Tibial nerve (tissue), 4 donors: ENCODE results near the gene SLC4A8. TPM values are rescaled to one million over a fixed set of nuclear protein-coding genes. Genes with fewer than 3 reads are reported as not detected.

Experiments
- DNase-seq, 2 donors: peaks; one replicate each; pipeline ENCODE4 v3.0.0-alpha.2; 2019; ENCODE audit warnings: low spot score in 2 of 2
- H3K27ac ChIP-seq, 4 donors: fragments of 200-600 bp; sonication (generic) in 3 of 4; one replicate each; pipeline ENCODE4 v1.5.1; 2017 to 2019; ENCODE audit warnings: mild to moderate bottlenecking in 1 of 4
- H3K27me3 ChIP-seq, 2 donors: fragments of 200-600 bp; sonication (generic) in 1 of 2; one replicate each; pipeline versions ENCODE4 v1.5.1 to v1.6.0; 2017 to 2019
- H3K36me3 ChIP-seq, 3 donors: fragments of 200-600 bp; sonication (generic); one replicate each; pipeline ENCODE4 v1.5.1; 2018 to 2019
- H3K4me1 ChIP-seq, 4 donors: fragments of 200-600 bp; sonication (generic) in 3 of 4; one replicate each; pipeline ENCODE4 v1.5.1; 2017 to 2019
- H3K4me3 ChIP-seq, 4 donors: fragments of 200-600 bp; sonication (generic) in 3 of 4; one replicate each; pipeline ENCODE4 v1.5.1; 2017 to 2019; ENCODE audit warnings: mild to moderate bottlenecking in 1 of 4, moderate library complexity in 1 of 4
- H3K9me3 ChIP-seq, 4 donors: fragments of 200-600 bp; sonication (generic) in 3 of 4; one replicate each; pipeline ENCODE4 v1.5.1; 2017 to 2019
- CTCF ChIP-seq, 5 experiments: fragments of 200-600 bp in 3 of 5; fragments of 450-650 bp in 2 of 5; sonication (generic) in 3 of 5; IDR thresholded peaks; one replicate each; pipeline ENCODE4 v1.5.1; 2016 to 2019; ENCODE audit warnings: antibody characterized with exemption in 5 of 5, mild to moderate bottlenecking in 3 of 5, moderate library complexity in 2 of 5
- EP300 ChIP-seq, 2 donors: sonication (generic); formaldehyde crosslinking; IDR thresholded peaks; one replicate each; pipeline ENCODE4 v1.6.1; 2017; ENCODE audit warnings: antibody characterized with exemption in 2 of 2, mild to moderate bottlenecking in 1 of 2
- POLR2A ChIP-seq, 2 donors: fragments of 450-650 bp; IDR thresholded peaks; one replicate each; pipeline ENCODE4 v1.6.1; 2017; ENCODE audit warnings: antibody characterized with exemption in 2 of 2, mild to moderate bottlenecking in 2 of 2, moderate library complexity in 2 of 2
- WGBS, 2 donors: methylation state at CpG; one replicate each; pipeline ENCODE4 v1.1.5; 2018; 5-methylcytosine and 5-hydroxymethylcytosine counted together
- total RNA-seq, 4 donors: library from RNA; depleted of rRNA; stranded (reverse); fragments of >200 nt; gene quantifications; one replicate each; pipeline ENCODE4 v1.1.0, GENCODE V29; 2016

Gene SLC4A8
- total RNA-seq, 4 donors from 2014 or later, result 0.59 to 5.7 (median 1.5) TPM

DNA sequence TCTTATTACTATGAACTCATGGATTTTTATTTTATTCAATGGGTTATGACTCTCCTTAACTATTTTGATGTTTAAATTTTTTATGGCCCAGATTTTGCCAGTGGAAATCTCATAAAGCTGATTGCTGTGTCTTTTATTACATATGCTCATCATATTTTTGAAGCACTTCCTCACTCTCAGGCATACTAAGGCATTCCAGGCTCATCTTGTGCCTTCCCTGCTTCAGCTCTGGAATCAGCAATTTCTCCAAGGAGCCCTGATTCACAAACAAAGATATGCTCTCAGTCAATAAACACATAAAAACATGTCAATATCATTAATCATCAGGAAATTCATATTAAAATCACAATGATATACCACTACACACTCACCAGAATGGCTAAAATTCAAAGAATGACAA is 121.5 kb downstream of the SLC4A8 start:
- Histone ChIP-seq H3K4me1 (no peaks in the 10 kb centered on the region), H3K27me3 (peaks cover 0 to 19% of the 10 kb centered on the region in 2 donors), H3K9me3 (no peaks in the 10 kb centered on the region), H3K27ac (no peak overlapping the region), H3K4me3 (no peak overlapping the region), H3K36me3 (no peaks in the 10 kb centered on the region)
- DNase-seq, result no peak
- no peak for TF ChIP-seq EP300 (IDR thresholded peaks at IDR 0.05)
- TF ChIP-seq POLR2A (IDR thresholded peaks at IDR 0.05), result no peak
- no peak for TF ChIP-seq CTCF (IDR thresholded peaks at IDR 0.05)

DNA sequence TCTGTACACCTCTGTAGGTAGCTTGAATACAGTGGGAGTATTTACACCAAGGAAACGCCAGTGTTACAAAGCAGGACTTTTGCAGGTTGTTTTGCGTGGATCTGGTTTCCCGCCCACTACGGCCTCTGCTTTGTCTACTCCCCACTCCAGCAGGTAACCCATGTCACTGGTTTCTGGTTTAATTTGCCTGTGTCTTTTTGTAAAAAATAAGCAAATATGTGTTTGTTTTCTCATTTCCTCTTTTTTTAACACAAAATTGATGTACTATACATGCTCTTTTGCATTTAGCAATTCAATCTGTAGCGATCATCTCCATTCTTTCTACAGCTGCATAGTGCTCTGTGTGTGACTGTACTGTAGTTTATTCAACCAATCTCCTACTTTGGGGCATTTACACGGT is 123.0 kb downstream of the SLC4A8 start:
- Histone ChIP-seq H3K9me3 (no peaks in the 10 kb centered on the region), H3K4me3 (no peak overlapping the region), H3K36me3 (no peaks in the 10 kb centered on the region), H3K4me1 (no peaks in the 10 kb centered on the region), H3K27me3 (peaks cover 0 to 19% of the 10 kb centered on the region in 2 donors), H3K27ac (no peak overlapping the region)
- 82 to 84% methylated on average over 6 of the region's 6 CpGs for WGBS, 2 donors
- DNase-seq, result no peak
- TF ChIP-seq POLR2A (IDR thresholded peaks at IDR 0.05) (no peak), CTCF (IDR thresholded peaks at IDR 0.05) (no peak), EP300 (IDR thresholded peaks at IDR 0.05) (no peak)

DNA sequence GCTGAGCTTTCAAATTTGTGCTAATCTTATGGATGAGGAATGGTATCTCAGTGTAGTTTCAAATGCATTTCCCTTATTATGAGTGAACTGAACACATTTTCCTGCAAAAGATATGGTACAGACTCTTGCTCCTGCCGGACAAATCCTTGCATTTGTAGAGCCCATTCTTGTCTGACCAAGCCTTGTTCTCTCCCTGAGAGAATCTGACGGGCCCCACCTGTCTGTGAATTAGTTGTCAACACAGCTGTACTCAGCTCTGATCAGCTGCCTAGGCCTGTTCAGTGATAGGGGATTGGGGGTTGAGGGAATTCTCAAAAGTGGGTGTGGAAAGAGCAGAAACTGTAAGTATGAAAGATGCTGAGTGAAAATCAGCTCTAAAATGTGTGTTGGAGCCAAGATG is 123.6 kb downstream of the SLC4A8 start:
- no peak for DNase-seq
- Histone ChIP-seq H3K9me3 (no peaks in the 10 kb centered on the region), H3K36me3 (no peaks in the 10 kb centered on the region), H3K4me1 (no peaks in the 10 kb centered on the region), H3K4me3 (no peak overlapping the region), H3K27me3 (peaks cover 0 to 13% of the 10 kb centered on the region in 2 donors), H3K27ac (no peak overlapping the region)
- 63 to 67% methylated on average over 2 of the region's 2 CpGs for WGBS, 2 donors
- TF ChIP-seq POLR2A (IDR thresholded peaks at IDR 0.05) (no peak), EP300 (IDR thresholded peaks at IDR 0.05) (no peak), CTCF (IDR thresholded peaks at IDR 0.05) (no peak)

GRCh38 chr12:51549637-51550036 is 125.0 kb downstream of the SLC4A8 start:
- WGBS, 2 donors, result 60 to 66% methylated on average over 8 of the region's 8 CpGs
- no peak for TF ChIP-seq EP300 (IDR thresholded peaks at IDR 0.05)
- no peak for TF ChIP-seq POLR2A (IDR thresholded peaks at IDR 0.05)
- no peak for TF ChIP-seq CTCF (IDR thresholded peaks at IDR 0.05)
- peaks cover 0 to 9% of the 10 kb centered on the region in 2 donors for H3K27me3 ChIP-seq

More at GRCh38 chr12:51549637-51550036, 125.0 kb downstream of the SLC4A8 start:
- no peak overlapping the region for H3K27ac ChIP-seq
- H3K4me1 ChIP-seq, result no peaks in the 10 kb centered on the region
- H3K36me3 ChIP-seq, result no peaks in the 10 kb centered on the region
- H3K9me3 ChIP-seq, result no peaks in the 10 kb centered on the region
- no peak for DNase-seq
- H3K4me3 ChIP-seq, result no peak overlapping the region

Other genes starting within 250 kb of the SLC4A8 start
- gene POU6F1, start 206.8 kb upstream of the SLC4A8 start, total RNA-seq, result 10 to 100 TPM; 14.4 to 27.5 (median 21.9) TPM
- 100 to 1,000 TPM; 197 to 255 (median 238) TPM for gene DAZAP2, start 186.0 kb upstream of the SLC4A8 start, total RNA-seq
- gene SMAGP, start 154.4 kb upstream of the SLC4A8 start, total RNA-seq, result 10 to 100 TPM in 1 of 4 donors, 1 to 10 TPM in 3; 2.0 to 10.2 (median 4.4) TPM
- 10 to 100 TPM in 1 of 4 donors, 1 to 10 TPM in 3; 2.8 to 11.1 (median 4.3) TPM for gene BIN2, start 100.7 kb upstream of the SLC4A8 start, total RNA-seq
- gene CELA1, start 78.2 kb upstream of the SLC4A8 start, total RNA-seq, result not detected
- 1 to 10 TPM; 1.0 to 6.3 (median 4.3) TPM for gene GALNT6, start 33.4 kb upstream of the SLC4A8 start, total RNA-seq
- gene SCN8A, start 166.4 kb downstream of the SLC4A8 start, total RNA-seq, result 1 to 10 TPM in 1 of 4 donors, under 1 TPM in 3; 0.21 to 3.3 (median 0.50) TPM